ENCODE results near the gene CXXC4.

Gene CXXC4

GRCh38 chr4:104489731-104490095 is 5.0 kb downstream of the CXXC4 start:
- DNase-seq (ENCODE audit: low read depth), result no peak

DNA sequence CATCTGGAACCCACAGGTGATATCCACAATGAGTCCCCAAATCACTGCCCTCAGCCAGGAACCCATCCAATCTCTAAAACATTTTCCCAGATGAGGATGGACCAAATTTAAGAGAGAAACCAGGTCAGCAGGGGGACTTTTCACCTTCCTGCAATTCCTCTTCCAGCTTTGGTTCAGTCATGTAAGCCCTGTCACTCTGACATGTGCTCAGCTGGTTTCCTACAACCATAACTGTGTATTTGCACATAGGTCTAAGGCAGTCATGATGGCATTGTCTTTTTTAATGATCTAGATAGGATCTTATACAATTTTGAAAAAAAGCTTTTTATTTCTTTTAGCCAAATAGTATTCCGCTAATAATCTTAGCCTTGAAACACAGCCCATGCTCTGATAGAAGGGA is 6.5 kb downstream of the CXXC4 start:
- no peak for DNase-seq (ENCODE audit: low read depth)

- DNase-seq (ENCODE audit: low read depth), result no peak
Measured at GRCh38 chr4:104486716-104487504, 7.8 kb downstream of the CXXC4 start.

GRCh38 chr4:104475652-104476051 is 19.0 kb downstream of the CXXC4 start:
- DNase-seq (ENCODE audit: low read depth), result no peak

- DNase-seq (ENCODE audit: low read depth), result no peak
Measured at GRCh38 chr4:104472766-104473165, 21.9 kb downstream of the CXXC4 start.

DNA sequence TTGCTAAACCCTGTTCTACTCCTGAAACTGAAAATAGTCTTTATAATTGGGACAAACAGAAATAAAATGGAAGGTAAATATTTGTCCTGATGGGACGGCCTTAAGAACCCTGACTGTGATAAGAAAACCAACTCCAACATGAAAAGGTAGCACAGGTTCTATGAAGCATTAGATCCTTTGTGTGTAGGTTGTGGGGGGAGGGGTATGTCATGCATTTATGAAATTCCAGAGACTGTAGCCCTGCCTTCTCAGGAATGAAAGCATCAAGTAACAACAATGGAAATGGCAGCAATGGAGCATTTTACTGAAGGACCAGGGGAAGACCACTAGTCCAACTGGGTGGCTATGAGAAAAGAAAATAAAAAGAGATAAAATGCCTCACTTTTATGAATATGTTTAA is 23.9 kb downstream of the CXXC4 start:
- DNase-seq (ENCODE audit: low read depth), result no peak

GRCh38 chr4:104469794-104470193 is 24.9 kb downstream of the CXXC4 start:
- DNase-seq (ENCODE audit: low read depth), result no peak

DNA sequence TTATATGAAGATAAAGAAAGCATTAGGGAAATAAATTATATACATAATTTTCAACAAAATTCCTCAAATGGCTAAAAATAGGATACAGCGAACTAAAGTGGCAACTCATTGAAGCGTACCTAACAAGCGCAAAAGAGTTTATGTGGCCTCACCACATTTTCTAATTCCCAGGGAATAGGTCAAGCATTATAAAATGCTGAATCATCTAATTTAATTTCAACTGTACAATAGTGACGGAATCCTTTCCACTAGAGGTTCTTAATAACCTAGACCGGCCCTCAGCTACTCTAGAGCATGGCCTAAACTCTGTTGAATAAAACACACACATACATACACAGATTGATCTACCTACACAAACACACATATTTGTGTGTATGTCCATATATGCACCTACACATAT is 29.1 kb downstream of the CXXC4 start:
- DNase-seq (ENCODE audit: low read depth), result no peak

DNA sequence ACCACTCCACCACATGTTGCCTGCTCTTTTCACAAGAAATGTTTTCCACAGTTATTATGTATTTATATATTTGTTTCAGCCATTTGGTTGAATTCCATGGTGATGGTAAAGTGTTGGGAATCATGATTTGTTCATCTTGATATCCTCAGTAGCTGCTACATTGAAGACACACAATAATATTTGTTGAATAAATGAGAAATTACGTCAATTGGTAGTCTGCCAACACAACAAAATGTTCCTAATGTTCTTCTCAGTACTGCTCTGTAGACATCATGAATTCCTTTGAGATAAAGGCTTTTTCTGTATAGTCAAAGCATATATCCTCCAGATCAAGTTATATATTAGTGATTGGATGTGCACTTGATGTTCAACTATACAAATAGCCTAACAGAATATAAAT is 29.5 kb downstream of the CXXC4 start:
- no peak for DNase-seq (ENCODE audit: low read depth)

GRCh38 chr4:104462641-104463040 is 32.1 kb downstream of the CXXC4 start:
- no peak for DNase-seq (ENCODE audit: low read depth)

DNA sequence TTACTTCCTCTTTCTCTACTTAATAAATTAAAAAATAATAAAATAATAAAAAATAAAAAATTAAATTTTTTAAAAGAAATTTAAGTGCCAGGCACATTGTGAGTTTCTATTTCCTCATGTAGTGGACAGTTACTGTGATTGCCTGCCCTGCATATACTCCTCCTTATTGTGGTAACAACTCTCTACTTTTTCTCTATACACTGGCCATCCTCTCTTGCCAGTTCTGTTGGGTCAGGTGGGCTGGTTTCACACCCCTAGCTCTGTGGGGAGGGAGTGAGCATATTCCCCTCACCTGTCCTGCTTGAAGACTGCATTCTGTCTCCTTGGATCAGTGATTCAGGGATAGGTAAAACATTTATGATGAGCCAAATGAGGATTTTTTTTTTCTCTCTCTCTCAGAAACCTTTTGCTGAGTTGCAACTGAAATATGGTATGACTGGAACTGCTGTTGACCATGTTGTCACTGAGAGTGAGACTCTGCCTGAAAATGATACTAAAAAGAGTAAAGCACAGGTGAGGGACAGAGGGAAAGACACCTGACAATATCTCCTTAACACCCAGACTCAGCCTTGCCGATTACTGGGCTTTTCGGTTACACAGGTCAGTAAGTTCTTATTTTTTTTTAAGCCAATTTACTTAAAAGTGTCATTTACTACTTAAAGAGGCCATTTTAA is 37.2 kb downstream of the CXXC4 start:
- DNase-seq (ENCODE audit: low read depth), result no peak

DNA sequence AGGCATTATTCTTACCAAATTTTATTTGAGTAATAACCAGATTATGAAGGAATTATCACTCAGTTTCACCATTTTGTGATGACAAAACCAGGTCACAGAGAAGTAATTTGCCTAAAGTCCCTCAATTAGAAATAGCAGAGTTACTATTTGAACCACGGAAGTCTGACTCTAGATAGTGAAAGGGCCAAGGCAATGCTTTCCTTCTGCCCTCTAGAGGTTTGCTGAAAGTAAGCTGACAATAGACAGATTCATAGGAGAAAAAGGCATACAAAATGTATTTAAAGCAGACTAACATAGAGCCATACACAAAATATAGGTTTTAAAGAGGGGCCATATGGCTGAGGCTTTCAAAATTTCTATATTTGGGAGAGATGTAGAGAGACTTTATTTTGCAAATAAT is 43.1 kb downstream of the CXXC4 start:
- no peak for DNase-seq (ENCODE audit: low read depth)

GRCh38 chr4:104449537-104449936 is 45.2 kb downstream of the CXXC4 start:
- DNase-seq (ENCODE audit: low read depth), result no peak

DNA sequence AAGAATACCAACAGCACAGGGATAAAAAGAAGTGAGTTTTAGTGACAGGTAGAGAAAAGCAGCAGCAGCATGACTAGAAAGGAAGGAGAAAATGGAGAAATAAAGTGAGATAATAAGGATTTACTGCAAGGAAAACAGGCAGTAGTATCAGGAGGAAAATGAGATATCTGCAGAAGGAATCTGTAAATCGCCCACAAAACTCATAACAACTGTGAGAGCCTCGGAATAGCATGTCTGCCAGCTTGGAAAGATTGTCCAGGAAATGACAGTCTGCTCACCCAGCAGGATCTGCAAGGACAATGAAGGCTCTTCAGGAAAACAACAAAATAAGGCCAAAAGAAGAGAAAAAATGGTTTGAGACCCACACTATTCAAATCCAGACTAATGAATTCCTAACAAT is 47.4 kb downstream of the CXXC4 start:
- no peak for DNase-seq (ENCODE audit: low read depth)

DNA sequence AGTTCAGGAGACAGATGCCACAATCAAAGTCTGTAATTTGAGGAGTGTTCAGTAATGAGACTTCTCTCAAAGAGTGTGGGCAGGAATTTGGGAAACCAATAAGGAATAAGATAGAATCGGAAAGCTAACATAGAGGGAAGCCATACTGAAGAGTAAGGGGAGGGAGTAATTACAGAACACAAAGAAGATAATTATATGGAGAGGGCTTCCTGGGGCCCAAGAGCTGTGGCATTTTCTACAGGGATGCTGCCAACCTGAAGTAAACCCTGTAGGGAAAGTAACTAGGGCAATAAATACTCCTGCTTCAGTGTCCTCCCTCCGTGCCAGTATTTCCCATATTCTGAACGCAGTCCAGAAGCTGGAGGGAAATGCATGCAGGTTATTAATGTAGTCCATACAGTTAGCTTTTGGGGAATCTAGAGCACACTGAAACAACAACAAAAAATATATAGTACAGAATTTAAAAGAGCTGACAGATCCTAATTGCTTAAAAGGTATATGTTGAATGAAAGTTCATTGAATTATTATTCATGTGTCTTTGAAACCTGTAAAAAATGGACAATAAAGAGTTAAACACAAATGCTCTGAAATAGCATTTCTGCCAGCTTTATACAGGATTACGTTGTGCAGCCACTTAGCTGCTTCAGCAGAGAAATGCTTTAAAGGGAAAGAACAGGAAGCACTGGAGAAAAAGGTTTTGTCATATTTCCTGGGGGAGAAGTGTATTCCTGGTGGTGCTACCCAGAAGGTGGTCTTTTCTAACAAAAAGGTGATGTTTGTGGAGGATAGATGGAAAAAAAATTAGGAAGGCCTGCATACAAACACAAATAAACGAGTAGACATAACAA is 48.0 kb downstream of the CXXC4 start:
- no peak for DNase-seq (ENCODE audit: low read depth)

GRCh38 chr4:104444685-104445084 is 50.0 kb downstream of the CXXC4 start:
- no peak for DNase-seq (ENCODE audit: low read depth)

- no peak for DNase-seq (ENCODE audit: low read depth)
Measured at GRCh38 chr4:104436542-104436941, 58.2 kb downstream of the CXXC4 start.

DNA sequence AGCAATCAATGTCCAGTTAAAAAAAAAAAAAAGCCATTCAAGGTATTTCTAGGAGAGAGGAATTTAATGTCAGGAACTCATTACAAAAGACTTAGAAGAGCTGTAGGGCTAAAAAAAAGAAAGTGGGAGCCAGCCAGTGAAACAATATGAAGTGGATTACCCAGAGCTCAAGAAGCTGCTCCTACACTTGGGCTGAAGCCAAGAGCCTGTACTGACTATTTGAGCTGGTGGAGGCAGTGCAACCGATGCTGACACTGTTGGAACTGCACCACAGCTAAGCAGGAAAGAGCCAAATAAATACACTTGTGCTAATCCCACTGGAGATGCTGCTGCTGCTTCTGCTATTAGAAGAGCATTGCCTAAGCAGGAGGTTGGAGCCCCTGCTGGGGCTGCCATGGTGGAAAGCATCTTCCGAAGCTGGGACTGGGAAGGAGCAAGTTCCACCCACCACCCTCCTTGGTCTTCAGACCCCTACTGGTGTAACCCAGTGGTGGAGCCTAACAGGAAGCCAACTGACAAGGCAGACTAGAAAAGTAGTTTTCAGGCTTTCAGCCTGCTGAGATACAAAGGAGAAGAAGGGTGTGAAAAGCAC is 65.4 kb downstream of the CXXC4 start:
- no peak for DNase-seq (ENCODE audit: low read depth)

DNA sequence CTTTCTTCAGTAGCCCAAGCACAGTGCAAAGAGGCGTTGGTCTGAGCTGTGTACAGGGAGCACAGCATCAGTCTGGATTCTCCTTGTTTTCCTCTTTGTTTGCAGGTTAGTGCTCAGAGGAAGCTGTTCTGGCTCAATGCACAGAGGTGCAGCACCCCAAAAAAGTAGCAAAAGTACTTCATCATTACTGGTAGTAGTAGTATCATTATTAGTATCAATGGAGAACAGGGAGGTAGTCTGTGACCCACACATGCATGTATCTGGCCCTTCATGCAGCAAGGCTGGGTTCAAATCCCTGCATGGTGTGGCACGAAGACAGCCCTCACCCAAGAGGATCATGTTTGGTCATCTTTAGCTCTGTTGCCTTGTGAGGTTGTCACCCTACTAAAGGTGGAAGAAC is 68.7 kb downstream of the CXXC4 start:
- no peak for DNase-seq (ENCODE audit: low read depth)

DNA sequence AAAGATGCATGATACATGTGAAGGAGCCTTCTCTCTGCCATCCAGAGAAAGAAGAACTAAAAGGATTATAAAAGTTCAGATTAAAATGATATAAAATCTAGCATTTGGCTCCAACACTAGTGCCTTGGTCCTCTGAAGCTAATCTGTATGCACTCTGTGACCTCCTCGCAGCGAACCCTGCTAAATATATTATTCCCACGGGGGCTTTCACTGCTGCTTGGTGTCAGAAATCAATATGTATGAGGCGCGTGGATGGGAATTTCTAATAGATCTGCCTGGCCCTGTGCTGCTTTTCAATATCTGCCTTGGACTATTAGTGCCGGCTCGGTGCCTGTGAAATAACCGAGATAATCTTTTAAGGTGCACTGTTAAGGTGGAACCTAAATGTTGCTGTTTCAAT is 69.7 kb downstream of the CXXC4 start:
- DNase-seq (ENCODE audit: low read depth), result no peak

DNA sequence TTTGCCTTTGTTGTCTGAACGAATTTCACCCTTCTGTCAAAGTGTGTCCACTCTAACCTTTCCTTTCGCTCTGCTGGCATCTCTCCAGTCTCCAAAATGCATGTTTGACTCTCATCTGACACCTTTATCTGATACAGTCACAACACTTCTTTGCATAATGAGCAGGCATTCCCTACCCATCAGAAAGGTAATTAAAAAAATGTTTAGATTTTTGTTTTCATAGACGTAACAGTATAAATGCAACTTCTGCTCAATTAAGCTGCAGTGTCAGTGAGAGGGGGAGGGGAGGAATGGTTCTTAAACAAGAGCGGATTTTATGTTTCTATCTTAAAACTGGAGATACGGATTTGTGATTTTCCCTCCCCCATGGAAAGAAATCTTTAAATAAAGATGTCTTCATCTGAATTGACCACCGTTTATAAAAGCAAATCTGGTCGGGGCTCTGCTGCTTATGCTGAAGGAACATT is 70.2 kb downstream of the CXXC4 start:
- no peak for DNase-seq (ENCODE audit: low read depth)

DNA sequence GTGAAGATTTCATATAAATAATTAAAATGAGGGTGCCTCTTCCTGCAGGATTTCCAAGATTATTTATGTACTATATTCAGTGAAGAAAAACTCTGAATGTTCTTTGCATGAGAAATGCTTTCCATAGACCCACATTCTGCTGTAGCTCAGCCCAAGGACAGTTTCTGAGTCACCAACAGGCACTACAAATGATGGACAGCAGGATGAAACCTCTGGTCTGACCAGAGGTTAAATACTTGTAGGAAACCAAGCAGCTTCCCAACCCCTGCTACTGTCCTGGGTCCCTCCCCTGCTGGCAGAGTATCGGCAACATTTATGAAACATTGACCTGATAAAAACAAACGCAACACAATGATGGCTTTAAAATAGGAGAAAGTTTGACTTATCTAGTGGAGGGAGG is 73.1 kb downstream of the CXXC4 start:
- DNase-seq (ENCODE audit: low read depth), result no peak

DNA sequence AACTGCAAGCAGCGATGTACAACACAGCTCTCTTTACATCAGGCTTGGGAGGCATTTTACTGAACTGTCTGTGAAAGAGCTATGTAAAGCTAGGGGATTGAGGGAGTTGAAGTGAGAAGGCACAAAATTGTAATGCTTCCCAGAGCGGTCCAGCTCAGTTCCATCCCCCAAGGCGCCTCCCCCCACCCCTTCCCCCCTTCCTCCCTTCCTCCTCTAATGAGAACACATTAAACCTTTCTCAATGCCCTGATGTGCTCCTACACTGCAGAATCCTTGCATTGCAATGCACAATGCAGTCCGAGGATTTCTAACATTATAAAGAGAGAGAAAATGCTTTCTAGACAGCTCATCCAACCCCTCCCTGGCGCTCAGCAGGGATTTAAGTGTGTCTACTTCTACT is 73.9 kb downstream of the CXXC4 start:
- no peak for DNase-seq (ENCODE audit: low read depth)

Measured in stimulated activated CD4-positive, alpha-beta T cell treated with anti-CD3 and anti-CD28 coated beads, Interleukin-2, amount 100 ng/mL, for 4 hours (primary cell).